SK-N-MC (cell line): ENCODE results near the gene ATP13A3.

Experiments
- EZH2 ChIP-seq: fragments of 200-600 bp; sonication (generic); IDR thresholded peaks from one replicate; pipeline ENCODE4 v1.6.1; 2017; ENCODE audit warnings: antibody characterized with exemption
- FOXP2 ChIP-seq: optimal IDR thresholded peaks from 2 replicates; pipeline ENCODE3; 2011; ENCODE audit warnings: mild to moderate bottlenecking, moderate library complexity; ENCODE audit not compliant: insufficient read depth; ENCODE audit errors: extremely low read length, control extremely low read depth
- POLR2AphosphoS5 ChIP-seq: IDR thresholded peaks from 2 replicates; pipeline ENCODE4 v1.6.1; 2012; ENCODE audit warnings: mild to moderate bottlenecking, low read depth, low read length, borderline replicate concordance

GRCh38 chr3:194518652-194519051, 31.9 kb upstream of the ATP13A3 start:
- TF ChIP-seq EZH2 = no peak
- TF ChIP-seq POLR2AphosphoS5 = no peak
- no peak for TF ChIP-seq FOXP2
